HG03097 (cell line): Measurements from ENCODE around the gene PTPRB.
A peak's percentile ranks its signal among the peaks of the same experiment; 100 is the strongest.

Experiments
- ATAC-seq: cut with Tn5 transposase; IDR thresholded peaks from one replicate; pipeline ENCODE4 v1.9.1; 2021; ENCODE audit not compliant: unreplicated experiment, low FRiP score

The PTPRB gene

DNA sequence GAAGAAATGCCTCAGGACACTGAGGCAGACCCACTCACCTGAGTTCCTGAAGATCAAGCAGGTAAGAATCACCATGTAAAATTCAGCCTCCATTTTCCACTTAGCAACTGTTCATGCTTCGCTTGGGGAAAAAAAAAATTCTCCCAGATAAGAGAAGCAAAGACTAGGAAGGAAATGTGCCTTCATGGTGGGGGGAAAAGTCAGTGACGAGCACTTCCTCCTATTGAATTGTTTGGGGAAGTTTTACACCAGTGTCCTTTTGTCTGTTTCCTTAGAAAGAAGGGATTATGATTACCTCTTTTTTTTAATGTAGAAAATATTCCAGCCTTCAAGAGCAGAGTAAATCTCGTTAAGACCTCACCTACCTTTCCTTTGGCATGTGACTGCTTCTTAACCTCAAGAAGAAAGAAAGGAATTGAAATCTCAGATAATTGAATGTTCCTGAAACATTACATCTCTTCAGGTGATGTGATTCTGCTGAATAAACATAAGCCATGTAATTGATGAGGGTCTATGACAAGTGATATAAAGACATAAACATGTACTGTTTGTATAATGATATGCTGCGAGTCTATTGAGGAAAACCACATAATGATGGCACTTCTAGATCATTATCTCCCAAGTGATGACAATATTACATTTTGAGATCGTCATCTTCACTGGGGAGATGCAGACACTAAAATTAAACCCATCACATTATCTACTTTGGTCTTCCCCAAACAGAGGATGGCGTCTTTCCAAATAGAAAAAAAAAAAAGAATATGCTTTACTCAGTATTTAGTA is at the start of gene PTPRB:
Gene PTPRB (minus strand): TSS at position 127 of the 783 bp plus-strand sequence. CDS start 34 bp downstream, at position 93.
- ATAC-seq: no peak

DNA sequence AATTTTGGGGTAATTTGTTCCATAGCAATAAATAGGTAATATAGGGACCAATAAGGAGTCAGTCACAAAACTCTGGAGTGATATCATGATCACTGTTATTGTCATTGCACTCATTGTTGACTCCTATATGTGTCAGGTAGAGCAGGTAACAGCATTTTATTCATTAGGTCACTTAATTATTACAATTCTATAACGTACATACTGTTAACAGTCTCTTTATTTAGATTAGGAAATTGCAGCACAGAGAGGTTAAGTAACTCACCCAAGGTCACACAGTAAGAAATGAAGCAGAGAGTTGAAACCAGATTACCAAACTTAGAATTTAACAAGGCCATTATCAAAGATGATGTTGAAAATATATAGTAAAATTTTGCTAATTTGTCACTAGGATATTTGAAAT is 49.7 kb upstream of the PTPRB start:
- ATAC-seq: no peak

DNA sequence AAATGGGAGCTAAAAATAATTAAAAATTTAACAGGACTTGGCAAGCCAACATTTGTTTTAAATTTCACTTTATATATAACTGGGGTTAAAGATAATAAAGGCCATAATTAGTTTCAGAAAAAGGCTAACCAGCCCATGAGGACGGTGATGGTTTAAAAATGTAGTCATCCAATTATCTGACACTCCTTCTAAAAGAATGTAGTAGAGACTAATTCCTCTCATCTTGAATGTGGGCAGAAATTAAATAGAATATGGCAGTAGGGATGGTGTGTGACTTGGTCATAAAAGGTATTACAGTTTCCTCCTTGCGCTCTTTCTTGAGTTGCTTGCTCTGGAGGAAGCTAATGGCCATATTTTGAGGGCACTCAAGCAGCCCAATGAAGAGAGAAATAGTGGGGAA is 49.1 kb upstream of the PTPRB start:
- no peak for ATAC-seq

DNA sequence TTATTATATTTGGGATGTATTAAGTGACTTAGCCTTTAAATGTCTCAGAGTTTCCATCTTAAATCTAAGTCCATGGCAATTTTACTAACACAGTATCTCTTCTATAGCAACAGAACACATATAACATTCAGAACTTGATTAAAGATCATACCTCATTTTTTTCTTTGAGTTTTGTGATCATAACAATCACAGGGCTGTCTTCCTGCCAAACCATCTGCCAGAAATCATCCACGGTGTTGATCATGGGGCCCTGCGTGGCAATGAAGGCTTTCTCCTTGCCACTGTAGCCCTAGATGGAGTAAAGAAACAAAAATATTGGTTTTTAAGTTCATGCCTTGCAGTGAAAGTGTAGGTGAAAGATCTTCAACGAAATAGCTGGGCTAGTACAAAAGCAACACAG is 46.7 kb upstream of the PTPRB start:
- ATAC-seq: no peak

DNA sequence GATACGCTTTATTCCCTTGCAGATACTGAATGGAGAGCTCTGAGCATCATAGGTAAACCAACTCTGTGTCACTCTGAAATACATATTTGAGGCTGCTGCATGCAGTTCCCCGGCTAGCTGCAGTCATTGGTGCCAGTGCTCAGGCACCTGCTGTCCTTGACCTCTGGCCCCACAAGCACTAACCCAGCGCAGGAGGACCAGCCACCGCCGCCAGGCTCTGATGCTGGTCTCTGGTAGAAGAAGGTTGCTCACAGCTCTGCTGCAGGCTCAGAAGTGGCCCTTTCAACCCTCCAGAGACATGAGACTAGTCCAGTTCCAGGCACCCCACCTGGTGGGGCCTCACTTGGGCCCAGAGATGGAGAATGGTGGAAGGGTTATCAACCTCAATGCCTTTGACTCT is 34.5 kb upstream of the PTPRB start:
- no peak for ATAC-seq

GRCh38 chr12:70670948-70671347 is 33.7 kb upstream of the PTPRB start:
- no peak for ATAC-seq

DNA sequence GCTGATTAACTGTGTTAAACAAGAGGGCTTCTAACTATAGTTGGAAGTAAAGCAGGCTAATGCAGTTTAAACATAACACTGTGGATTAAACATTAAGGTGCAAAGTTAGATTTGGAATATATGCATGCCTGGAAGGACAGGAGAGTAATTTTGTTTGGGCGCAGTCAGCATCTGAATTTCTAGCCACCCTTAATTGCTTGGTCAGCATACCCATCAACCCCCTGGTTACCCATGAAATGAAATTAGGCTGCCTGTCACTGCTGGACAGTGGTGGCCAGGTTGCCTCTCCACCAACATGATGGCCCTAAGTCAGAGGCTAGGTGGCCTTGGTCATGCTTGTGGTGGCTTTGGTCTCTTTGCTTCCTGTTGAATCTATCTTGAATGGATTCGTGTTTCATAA is 30.0 kb upstream of the PTPRB start:
- no peak for ATAC-seq

DNA sequence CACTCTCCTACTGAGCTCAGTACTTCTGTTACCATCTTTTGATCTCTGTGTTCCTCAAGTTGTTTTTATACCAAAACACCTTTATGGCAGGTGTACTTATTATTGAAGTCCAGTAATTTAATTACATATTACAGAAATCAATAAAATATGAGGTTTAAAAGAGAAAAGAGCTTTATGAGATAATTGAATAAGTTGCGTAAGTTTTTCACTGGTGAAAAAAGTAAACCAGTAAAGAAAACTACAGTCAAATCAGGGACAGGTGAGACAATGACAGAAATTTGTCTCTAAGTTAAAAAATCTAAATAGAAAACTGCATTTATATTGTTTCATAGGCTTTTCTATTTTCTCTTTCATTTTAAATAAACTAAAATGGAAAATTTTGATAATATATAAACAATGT is 29.1 kb upstream of the PTPRB start:
- no peak for ATAC-seq

DNA sequence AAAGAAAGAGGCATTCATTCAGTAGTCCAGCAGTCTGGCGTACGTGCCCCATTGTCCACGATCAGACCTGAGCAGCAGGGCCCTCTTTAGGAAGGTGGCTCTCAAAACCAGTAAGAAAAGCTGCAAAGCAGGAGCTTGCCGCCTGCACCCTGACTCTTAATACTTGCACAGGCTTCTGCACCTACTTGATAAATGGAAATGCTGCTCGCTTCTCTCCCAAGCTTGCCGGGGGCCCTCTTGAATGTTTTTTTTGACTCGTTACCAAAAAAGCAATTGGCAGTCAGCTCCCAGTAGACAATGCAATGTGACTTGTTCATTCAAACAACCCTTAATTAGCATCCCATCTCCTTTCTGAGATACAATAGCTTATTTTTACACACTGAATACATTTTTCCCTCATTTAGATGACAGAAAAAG is 27.2 kb upstream of the PTPRB start:
- no peak for ATAC-seq

DNA sequence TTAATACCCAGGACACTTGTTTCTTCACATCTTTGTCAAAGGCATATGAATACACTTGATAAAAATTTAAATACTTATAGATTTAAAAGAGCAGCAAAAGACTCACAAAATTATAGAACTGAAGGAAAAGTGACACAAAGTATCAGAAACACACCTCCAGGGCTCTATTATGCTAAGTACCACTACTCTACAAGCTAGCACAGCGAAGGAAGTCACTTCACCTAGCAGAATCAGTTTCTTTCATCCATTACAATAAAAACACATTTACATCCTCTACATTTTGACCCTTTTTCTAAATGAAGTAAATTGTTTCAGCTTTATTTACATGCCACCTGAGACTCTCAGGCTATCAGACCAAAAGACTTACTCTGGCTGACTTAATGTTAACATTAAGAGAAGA is 26.6 kb upstream of the PTPRB start:
- no peak for ATAC-seq

GRCh38 chr12:70661466-70662161 is 24.4 kb upstream of the PTPRB start:
- ATAC-seq: no peak

DNA sequence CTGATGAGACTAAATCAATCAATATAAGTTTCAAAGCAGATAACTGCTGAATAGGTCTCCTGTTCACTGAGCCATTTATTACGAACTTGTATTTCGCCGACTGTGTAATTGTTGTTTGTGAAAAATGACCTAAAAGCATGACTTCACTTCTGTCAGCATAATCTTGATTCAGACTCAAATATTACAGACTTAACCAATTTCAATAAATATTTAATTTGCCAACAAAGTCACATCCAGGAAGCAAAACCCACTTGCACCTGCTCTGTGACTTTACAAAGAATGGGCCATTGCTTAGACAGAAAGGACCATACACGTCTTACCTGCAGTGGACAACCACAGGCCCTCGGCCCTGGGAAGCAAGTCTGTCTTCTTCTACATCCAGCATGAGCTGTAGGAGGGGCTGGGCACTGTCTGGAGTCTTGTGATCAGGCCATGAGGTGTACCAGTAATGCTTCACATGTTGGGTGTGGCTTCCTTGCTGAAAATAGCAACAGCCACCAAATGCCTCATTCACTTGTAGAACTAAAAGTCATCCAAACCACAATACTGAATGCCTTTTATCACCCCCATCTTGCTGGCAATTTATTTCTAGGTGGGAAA is 23.5 kb upstream of the PTPRB start:
- no peak for ATAC-seq

GRCh38 chr12:70660002-70660604 is 22.9 kb upstream of the PTPRB start:
- no peak for ATAC-seq

DNA sequence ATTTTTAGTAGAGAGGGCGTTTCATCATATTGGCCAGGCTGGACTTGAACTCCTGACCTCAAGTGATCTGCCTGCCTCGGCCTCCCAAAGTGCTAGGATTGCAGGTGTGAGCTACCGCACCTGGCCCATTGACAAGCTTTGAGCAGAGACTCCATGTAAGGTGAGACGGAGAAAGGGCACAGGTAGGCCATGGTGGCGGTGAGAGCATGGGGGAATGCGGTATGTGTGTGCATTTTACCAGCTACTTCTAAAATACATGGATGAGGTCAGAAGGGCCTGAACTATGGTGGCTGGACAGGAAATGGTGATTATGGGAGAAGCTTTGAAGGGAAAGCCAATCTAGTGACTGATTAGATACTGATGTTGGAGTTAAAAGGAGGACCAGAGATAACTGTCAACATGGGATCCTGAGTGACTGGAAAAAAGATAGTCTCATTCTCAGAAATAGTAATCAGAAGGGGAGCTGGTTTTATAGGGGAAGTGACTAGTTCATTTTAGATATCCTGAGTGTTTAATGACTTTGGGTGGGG is 21.9 kb upstream of the PTPRB start:
- ATAC-seq: no peak

GRCh38 chr12:70657616-70658286 is 20.5 kb upstream of the PTPRB start:
- ATAC-seq: no peak

- ATAC-seq: no peak
Measured at GRCh38 chr12:70652451-70652850, 15.2 kb upstream of the PTPRB start.

- ATAC-seq: no peak
Measured at GRCh38 chr12:70648831-70649230, 11.6 kb upstream of the PTPRB start.

DNA sequence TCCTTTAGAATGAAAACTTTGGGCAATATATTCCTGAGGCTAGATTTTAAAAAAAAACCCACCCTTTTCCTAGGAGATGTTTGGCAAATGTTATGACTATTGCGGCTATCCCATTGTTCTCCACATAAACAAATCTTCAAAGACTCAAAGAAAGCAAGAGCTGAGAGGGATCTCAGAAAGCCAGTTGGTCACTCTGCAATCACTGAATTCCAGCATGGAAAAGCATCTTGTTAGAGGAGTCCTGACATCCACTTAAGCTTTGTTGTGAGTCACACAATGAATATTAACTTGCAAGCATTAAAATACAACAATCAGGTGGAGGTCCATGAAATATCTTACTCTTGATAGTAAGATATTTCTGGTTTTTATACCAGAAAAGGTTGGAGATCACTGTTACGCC is 11.0 kb upstream of the PTPRB start:
- ATAC-seq: no peak

- no peak for ATAC-seq
Measured at GRCh38 chr12:70646850-70647249, 9.6 kb upstream of the PTPRB start.

- peak; percentile 92 for ATAC-seq
Measured at GRCh38 chr12:70645494-70646317, 8.5 kb upstream of the PTPRB start.
